Eye (tissue), 1 donor: ENCODE measurements around the gene CNTN4.

Source experiments
- DNase-seq: peaks from one replicate; pipeline ENCODE4 v3.0.0-alpha.2; 2015

CNTN4 gene

GRCh38 chr3:2153547-2153946 lies 54.9 kb downstream of the CNTN4 start:
- no peak for DNase-seq

GRCh38 chr3:2154621-2155020 lies 56.0 kb downstream of the CNTN4 start:
- no peak for DNase-seq

GRCh38 chr3:2156244-2156847 lies 57.7 kb downstream of the CNTN4 start:
- DNase-seq: no peak

- DNase-seq: no peak
Observed at GRCh38 chr3:2158828-2159227, 60.2 kb downstream of the CNTN4 start.

GRCh38 chr3:2166552-2166951 lies 67.9 kb downstream of the CNTN4 start:
- DNase-seq: no peak

GRCh38 chr3:2172561-2173171 lies 74.0 kb downstream of the CNTN4 start:
- DNase-seq: no peak

- peak; percentile 72 for DNase-seq
Observed at GRCh38 chr3:2180634-2181033, 82.0 kb downstream of the CNTN4 start.

- peak; percentile 77 for DNase-seq
Observed at GRCh38 chr3:2198776-2199279, 100.2 kb downstream of the CNTN4 start.

- no peak for DNase-seq
Observed at GRCh38 chr3:2204054-2204453, 105.4 kb downstream of the CNTN4 start.

GRCh38 chr3:2205692-2206091 lies 107.0 kb downstream of the CNTN4 start:
- DNase-seq: no peak

- DNase-seq: no peak
Observed at GRCh38 chr3:2206536-2206935, 107.9 kb downstream of the CNTN4 start.

- DNase-seq: no peak
Observed at GRCh38 chr3:2211568-2211967, 112.9 kb downstream of the CNTN4 start.

- DNase-seq: no peak
Observed at GRCh38 chr3:2212206-2212605, 113.5 kb downstream of the CNTN4 start.

GRCh38 chr3:2218375-2218774 lies 119.7 kb downstream of the CNTN4 start:
- DNase-seq: no peak

GRCh38 chr3:2218816-2219215 lies 120.2 kb downstream of the CNTN4 start:
- no peak for DNase-seq

- no peak for DNase-seq
Observed at GRCh38 chr3:2236203-2236602, 137.5 kb downstream of the CNTN4 start.

GRCh38 chr3:2244137-2244536 lies 145.5 kb downstream of the CNTN4 start:
- DNase-seq: no peak

GRCh38 chr3:2246873-2247648 lies 148.4 kb downstream of the CNTN4 start:
- no peak for DNase-seq

- DNase-seq: no peak
Observed at GRCh38 chr3:2247831-2248230, 149.2 kb downstream of the CNTN4 start.

GRCh38 chr3:2250783-2251182 lies 152.1 kb downstream of the CNTN4 start:
- DNase-seq: no peak

- no peak for DNase-seq
Observed at GRCh38 chr3:2261747-2262146, 163.1 kb downstream of the CNTN4 start.

- DNase-seq: no peak
Observed at GRCh38 chr3:2262204-2262603, 163.5 kb downstream of the CNTN4 start.

- DNase-seq: no peak
Observed at GRCh38 chr3:2266606-2267005, 167.9 kb downstream of the CNTN4 start.

GRCh38 chr3:2268779-2269178 lies 170.1 kb downstream of the CNTN4 start:
- DNase-seq: no peak
